Measurements from ENCODE around the gene PCDHGA6. TPM values are rescaled to one million over a fixed set of nuclear protein-coding genes. Genes with fewer than 3 reads are reported as not detected.

Gene PCDHGA6
- total RNA-seq, 1 experiment from 2014 or later, result 0.07 TPM

DNA sequence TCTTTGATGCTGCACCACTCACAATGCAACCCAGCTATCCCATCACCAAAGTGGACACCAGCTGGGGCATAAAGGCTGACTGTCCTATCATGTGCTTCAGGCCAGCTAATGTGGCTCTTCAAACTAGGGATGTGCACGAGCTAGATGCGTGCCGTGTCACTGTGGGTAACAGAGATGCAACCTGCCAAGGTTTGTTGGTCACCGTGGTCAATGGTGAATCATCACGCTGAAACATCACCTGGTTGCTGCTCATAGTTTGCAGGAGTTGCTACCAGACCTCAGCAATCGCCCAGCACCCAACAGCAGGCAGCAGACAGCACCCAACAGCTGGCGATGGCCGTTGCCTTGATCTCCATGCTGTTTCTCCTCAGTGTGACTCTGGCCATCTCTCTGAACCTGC lies 45.5 kb upstream of the PCDHGA6 start:
- Histone ChIP-seq H3K27ac (ENCODE audit: low read depth, low read length) (no peak overlapping the region), H4K20me1 (ENCODE audit: insufficient read depth) (no peaks in the 10 kb centered on the region), H3K4me3 (replicated peaks in 1 of 2; ENCODE audit: low read depth in 1 of 2, low read length in 2 of 2) (no peak overlapping the region), H2AFZ (ENCODE audit: low read depth, low read length, poor library complexity, severe bottlenecking) (no peak overlapping the region), H3K27me3 (ENCODE audit: insufficient read depth, low read length) (no peaks in the 10 kb centered on the region), H3K36me3 (ENCODE audit: control insufficient read depth in 1 of 2, insufficient read depth in 2 of 2, low read length in 2 of 2) (no peaks in the 10 kb centered on the region), H3K79me2 (ENCODE audit: insufficient read depth, low read length) (no peaks in the 10 kb centered on the region), H3K9me3 (ENCODE audit: control insufficient read depth in 1 of 2, insufficient read depth in 1 of 2, low read depth in 1 of 2, low read length in 2 of 2) (no peaks in the 10 kb centered on the region), H3K9me2 (ENCODE audit: insufficient read depth) (no peaks in the 10 kb centered on the region), H3K4me2 (ENCODE audit: low read length) (no peak overlapping the region), H3K4me1 (ENCODE audit: control insufficient read depth in 1 of 2, insufficient read depth in 2 of 2, low read length in 2 of 2) (no peaks in the 10 kb centered on the region), H3K9ac (ENCODE audit: low read length) (no peak overlapping the region)
- DNase-seq (ENCODE audit: low read depth, low spot score), result no peak
- ATAC-seq, result no peak
- ChIA-PET CTCF (interaction anchor here (1.7 kb wide), 1 partner anchor 8 kb away, joined by 6 read pairs; the partner anchor contains the start of gene TAF7), POLR2A (no interaction called here), RAD21 (ENCODE audit: low non-redundant PET in 1 of 2, low total read pairs in 2 of 2, uncharacterized antibody in 2 of 2, unreplicated experiment in 2 of 2) (no interaction called here)
- BruUV-seq (replicated peaks), result no TSS peak
- TF ChIP-seq TCF7L2 (IDR thresholded peaks at IDR 0.05; ENCODE audit: borderline replicate concordance, extremely low read depth, insufficient read depth, insufficient read length), result no peak
- no peak for TF ChIP-seq CBX3 (IDR thresholded peaks at IDR 0.05; ENCODE audit: low read depth)
- TF ChIP-seq CEBPB (IDR thresholded peaks at IDR 0.05; ENCODE audit: low read depth), result no peak
- TF ChIP-seq, protein P1, sequence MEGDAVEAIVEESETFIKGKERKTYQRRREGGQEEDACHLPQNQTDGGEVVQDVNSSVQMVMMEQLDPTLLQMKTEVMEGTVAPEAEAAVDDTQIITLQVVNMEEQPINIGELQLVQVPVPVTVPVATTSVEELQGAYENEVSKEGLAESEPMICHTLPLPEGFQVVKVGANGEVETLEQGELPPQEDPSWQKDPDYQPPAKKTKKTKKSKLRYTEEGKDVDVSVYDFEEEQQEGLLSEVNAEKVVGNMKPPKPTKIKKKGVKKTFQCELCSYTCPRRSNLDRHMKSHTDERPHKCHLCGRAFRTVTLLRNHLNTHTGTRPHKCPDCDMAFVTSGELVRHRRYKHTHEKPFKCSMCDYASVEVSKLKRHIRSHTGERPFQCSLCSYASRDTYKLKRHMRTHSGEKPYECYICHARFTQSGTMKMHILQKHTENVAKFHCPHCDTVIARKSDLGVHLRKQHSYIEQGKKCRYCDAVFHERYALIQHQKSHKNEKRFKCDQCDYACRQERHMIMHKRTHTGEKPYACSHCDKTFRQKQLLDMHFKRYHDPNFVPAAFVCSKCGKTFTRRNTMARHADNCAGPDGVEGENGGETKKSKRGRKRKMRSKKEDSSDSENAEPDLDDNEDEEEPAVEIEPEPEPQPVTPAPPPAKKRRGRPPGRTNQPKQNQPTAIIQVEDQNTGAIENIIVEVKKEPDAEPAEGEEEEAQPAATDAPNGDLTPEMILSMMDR (IDR thresholded peaks at IDR 0.05 in 2 of 3, conservative IDR thresholded peaks at IDR 0.05 in 1 of 3; ENCODE audit: borderline replicate concordance in 1 of 3, insufficient read depth in 1 of 3, low read depth in 2 of 3, low read length in 2 of 3), result no peak
- TF ChIP-seq, protein P2, sequence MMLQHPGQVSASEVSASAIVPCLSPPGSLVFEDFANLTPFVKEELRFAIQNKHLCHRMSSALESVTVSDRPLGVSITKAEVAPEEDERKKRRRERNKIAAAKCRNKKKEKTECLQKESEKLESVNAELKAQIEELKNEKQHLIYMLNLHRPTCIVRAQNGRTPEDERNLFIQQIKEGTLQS (IDR thresholded peaks at IDR 0.05), result no peak
- TF ChIP-seq RAD21 (IDR thresholded peaks at IDR 0.05; ENCODE audit: low read depth), result no peak
- no peak for TF ChIP-seq ZNF274 (IDR thresholded peaks at IDR 0.05; ENCODE audit: low read depth, low read length)
- TF ChIP-seq YY1 (IDR thresholded peaks at IDR 0.05; ENCODE audit: extremely low read depth, insufficient replicate concordance, low read depth, low read length), result no peak
- no peak for TF ChIP-seq SP1 (IDR thresholded peaks at IDR 0.05; ENCODE audit: low read depth)
- no peak for TF ChIP-seq POLR2A (IDR thresholded peaks at IDR 0.05; ENCODE audit: borderline replicate concordance, extremely low read depth, insufficient read depth, insufficient read length)
- TF ChIP-seq EZH2phosphoT487 (IDR thresholded peaks at IDR 0.05; ENCODE audit: borderline replicate concordance), result no peak
- no peak for TF ChIP-seq POLR2AphosphoS5 (IDR thresholded peaks at IDR 0.05; ENCODE audit: low read depth, low read length)
- TF ChIP-seq EZH2 (IDR thresholded peaks at IDR 0.05), result no peak
- no peak for TF ChIP-seq JUND (IDR thresholded peaks at IDR 0.05)
- TF ChIP-seq, protein P3, sequence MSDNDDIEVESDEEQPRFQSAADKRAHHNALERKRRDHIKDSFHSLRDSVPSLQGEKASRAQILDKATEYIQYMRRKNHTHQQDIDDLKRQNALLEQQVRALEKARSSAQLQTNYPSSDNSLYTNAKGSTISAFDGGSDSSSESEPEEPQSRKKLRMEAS (IDR thresholded peaks at IDR 0.05), result no peak
- TF ChIP-seq SRF (IDR thresholded peaks at IDR 0.05; ENCODE audit: low read depth), result no peak
- no peak for TF ChIP-seq EGR1 (IDR thresholded peaks at IDR 0.05; ENCODE audit: low read depth)
- intact Hi-C loops (cut with micrococcal nuclease), result no loop called here
